Measurements from ENCODE around the gene ANTXR1. TPM values are rescaled to one million over a fixed set of nuclear protein-coding genes. Genes with fewer than 3 reads are reported as not detected.

The ANTXR1 gene
- total RNA-seq, 1 experiment from 2014 or later: 51.6 TPM

DNA sequence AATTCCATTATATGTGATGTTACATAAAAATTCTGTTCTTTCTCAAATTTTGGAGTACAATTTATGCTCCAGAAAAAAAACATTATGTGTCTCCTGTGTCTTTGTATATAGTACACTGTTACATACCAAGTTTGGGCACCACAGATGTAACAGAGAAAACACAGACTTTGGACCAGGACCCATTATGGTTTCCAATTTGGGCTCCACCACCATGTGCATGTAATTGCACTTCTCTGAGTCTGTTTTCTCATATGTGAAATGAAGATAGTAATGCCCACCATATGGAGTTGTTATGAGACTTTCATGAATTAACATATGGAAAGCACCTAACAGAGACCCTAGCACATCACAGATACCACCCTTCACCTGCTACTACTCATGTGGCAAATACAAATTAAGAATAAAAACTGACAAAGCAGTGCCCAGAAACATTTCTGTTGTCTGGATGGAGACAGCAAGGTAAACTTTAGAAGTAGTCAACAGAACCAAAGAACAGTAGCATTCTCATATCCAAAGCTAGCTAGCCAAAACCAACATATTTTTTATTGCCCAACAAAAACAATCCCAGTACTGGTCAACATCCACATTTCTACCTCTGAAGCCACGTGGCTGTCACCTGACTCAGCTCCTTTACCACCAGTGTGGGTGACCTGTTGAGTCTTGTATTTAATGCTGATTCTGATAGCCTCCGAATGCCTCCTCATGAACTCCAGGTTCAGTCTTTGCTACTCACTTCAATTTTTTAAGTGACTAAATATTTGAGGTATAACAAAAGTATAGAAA, 42.9 kb downstream of the ANTXR1 start:
- in situ Hi-C loops (cut with HindIII; ENCODE audit: low pct_unique_long_range_greater_than_20kb, low sequenced_read_pairs): no loop called here
- DNase-seq (ENCODE audit: low read depth, low spot score): no peak

DNA sequence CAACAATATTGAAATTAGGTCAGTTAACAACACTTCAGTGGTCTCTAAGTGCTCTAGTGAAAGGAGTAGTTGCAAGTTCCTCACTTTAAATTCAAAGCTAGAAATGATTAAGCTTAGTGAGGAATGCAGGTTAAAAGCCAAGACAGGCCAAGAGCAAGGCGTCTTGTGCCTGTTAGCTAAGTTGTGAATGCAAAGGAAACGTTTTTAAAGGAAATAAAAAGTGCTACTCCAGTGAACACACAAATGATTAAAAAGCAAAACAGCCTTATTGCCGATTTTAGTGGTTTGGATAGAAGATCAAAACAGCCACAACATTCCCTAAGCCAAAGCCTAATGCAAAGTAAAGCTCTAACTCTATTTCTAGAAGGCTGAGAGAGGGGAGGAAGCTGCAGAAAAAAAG, 44.7 kb downstream of the ANTXR1 start:
- in situ Hi-C loops (cut with HindIII; ENCODE audit: low pct_unique_long_range_greater_than_20kb, low sequenced_read_pairs): no loop called here

GRCh38 chr2:69059731-69060290, 46.8 kb downstream of the ANTXR1 start:
- no peak for DNase-seq (ENCODE audit: low read depth, low spot score)
- in situ Hi-C loops (cut with HindIII; ENCODE audit: low pct_unique_long_range_greater_than_20kb, low sequenced_read_pairs): no loop called here

More for the DNA sequence above, 44.7 kb downstream of the ANTXR1 start:
- no peak for DNase-seq (ENCODE audit: low read depth, low spot score)

DNA sequence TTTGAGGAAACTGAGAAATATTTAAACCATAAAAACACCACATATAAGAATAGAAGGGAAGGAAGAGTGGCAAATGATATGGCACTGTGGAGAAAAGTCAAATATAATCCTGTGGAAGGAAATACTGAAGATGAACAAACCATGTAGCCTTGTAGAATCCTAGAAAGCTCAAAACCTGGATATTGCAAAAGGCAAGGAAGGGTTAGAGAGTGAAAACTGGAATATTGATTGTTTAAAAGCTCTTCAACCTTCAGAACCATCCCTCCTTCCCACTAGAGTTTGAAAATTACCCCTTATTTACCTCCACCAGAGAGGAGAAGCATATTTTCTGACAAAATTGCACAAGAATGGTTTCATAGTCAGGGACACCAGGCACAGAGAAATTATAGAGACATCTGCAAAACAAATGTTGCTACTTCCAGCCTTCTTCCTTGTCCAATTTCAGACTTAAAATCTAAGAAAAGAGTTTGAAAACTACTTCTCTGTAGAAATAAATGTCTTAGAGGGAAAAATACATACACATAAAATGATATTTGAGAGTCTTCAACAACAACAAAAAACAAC, 48.0 kb downstream of the ANTXR1 start:
- in situ Hi-C loops (cut with HindIII; ENCODE audit: low pct_unique_long_range_greater_than_20kb, low sequenced_read_pairs): no loop called here

DNA sequence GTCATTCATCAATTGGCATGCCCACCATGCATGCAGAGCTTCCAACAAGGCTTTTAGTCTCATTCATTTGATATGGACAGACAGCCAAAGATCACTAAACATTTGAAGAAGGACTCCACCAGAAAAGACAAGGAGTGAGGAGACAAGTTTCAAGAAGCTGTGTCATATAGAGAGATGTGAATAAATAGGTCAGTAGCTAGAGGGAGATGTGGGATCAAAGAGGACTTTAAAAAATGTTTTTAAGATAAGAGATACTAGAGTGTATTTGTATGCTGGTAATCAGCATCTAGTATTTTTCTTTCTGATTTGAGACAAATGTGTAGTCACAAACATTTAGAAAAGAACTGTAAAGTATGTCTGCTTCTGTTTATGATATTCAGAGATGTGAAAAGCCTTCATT, 48.5 kb downstream of the ANTXR1 start:
- DNase-seq (ENCODE audit: low read depth, low spot score): no peak
- in situ Hi-C loops (cut with HindIII; ENCODE audit: low pct_unique_long_range_greater_than_20kb, low sequenced_read_pairs): no loop called here

More for the DNA sequence above, 48.0 kb downstream of the ANTXR1 start:
- no peak for DNase-seq (ENCODE audit: low read depth, low spot score)

- DNase-seq (ENCODE audit: low read depth, low spot score): no peak
- in situ Hi-C loops (cut with HindIII; ENCODE audit: low pct_unique_long_range_greater_than_20kb, low sequenced_read_pairs): no loop called here
Measured at GRCh38 chr2:69062307-69062962, 49.5 kb downstream of the ANTXR1 start.

DNA sequence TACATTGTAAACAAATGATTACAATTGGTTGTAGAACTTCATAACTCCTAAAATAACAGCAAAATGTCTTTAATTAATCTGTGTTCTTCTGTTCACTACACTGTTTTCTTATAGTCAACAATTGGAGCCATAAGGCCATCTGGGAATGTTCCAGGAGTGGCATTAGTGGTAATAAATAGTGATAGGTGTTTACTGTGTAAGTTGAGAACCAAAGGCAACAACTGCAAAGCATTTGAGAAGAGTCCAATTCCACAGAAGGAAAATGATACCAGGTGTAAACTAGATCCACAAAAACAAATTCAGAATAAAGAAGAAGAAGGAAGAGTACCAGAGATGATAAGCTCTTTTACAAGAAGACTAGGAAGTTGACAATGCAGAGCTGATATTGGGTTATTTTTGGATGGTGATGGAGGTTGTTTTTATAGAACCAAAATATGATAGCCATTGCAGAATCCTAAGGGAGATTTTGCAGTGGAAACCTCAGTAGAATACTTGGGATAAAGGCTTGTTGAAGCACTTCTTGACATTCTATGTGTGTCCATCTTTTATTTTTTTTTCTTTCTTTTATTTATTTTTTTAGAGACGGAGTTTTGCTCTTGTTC, 52.9 kb downstream of the ANTXR1 start:
- in situ Hi-C loops (cut with HindIII; ENCODE audit: low pct_unique_long_range_greater_than_20kb, low sequenced_read_pairs): no loop called here
- DNase-seq (ENCODE audit: low read depth, low spot score): no peak

- no peak for DNase-seq (ENCODE audit: low read depth, low spot score)
- in situ Hi-C loops (cut with HindIII; ENCODE audit: low pct_unique_long_range_greater_than_20kb, low sequenced_read_pairs): no loop called here
Measured at GRCh38 chr2:69067026-69067630, 54.1 kb downstream of the ANTXR1 start.

DNA sequence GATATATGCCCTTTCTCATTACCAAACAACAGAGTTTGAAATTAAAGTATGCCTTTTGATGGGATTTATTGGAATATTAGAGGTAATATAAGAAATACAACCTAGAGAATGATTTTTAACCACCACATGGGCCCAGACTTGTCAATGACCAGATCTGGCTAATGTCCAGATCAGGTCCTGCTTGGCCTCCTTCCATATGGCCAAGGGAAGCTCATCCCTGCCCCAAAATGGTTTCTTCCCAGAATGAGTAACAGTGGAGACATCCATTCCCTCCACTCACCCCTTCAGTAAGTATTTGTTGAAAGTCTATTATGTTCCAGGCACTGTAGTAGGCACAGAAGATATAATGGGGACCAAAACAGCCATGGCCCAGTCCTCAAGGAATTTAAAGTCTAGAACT, 54.9 kb downstream of the ANTXR1 start:
- in situ Hi-C loops (cut with HindIII; ENCODE audit: low pct_unique_long_range_greater_than_20kb, low sequenced_read_pairs): no loop called here
- no peak for DNase-seq (ENCODE audit: low read depth, low spot score)

- DNase-seq (ENCODE audit: low read depth, low spot score): no peak
- in situ Hi-C loops (cut with HindIII; ENCODE audit: low pct_unique_long_range_greater_than_20kb, low sequenced_read_pairs): no loop called here
Measured at GRCh38 chr2:69070969-69071368, 58.0 kb downstream of the ANTXR1 start.

DNA sequence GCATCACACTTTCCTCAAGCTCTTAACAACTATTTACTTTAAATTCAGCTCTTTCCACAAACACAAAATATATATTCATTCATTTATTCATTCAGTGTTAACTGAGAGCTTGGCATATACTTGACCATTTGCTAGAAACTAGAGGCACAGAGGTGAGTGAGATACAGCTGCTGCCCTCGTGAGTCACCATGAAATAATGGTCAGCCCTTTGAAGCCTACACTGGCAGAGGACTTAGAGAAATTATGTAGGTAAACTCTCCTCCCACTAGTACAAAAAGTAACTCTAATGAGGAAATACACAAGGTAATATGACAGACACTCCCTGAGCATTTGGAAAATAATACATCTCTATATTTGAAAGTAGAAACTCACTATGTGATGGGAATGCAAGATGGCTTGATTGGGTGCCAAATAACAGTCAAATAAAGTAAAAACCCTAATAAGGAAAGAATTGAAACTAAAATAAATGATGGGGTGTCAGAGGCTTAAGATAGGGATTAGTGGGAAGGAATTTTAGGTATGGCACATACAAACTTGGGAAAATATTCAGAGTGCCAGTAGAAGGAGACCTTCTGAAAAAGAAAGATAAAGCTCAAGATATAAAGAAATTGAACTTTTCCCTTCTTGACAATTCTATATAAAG, 61.1 kb downstream of the ANTXR1 start:
- no peak for DNase-seq (ENCODE audit: low read depth, low spot score)
- in situ Hi-C loops (cut with HindIII; ENCODE audit: low pct_unique_long_range_greater_than_20kb, low sequenced_read_pairs): no loop called here

DNA sequence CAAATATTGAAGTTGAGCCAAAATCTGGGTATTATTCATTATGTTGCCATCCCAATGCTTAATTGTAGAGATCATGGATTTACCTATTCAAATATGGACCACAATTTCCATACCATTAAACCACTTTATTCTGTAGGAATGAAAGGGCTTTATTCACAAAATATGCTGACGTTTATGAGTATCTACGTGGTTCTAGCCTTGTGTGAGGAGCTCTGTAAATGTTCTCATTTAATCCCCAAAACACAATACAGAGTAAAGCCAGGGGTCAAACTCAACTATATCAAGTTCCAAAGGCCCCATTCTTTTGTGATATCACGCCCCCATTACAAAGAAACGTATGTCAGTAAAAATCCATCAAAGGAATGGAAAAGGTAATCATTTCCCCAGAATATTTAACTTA, 61.9 kb downstream of the ANTXR1 start:
- peak; percentile 52 for DNase-seq (ENCODE audit: low read depth, low spot score)
- in situ Hi-C loops (cut with HindIII; ENCODE audit: low pct_unique_long_range_greater_than_20kb, low sequenced_read_pairs): no loop called here

- in situ Hi-C loops (cut with HindIII; ENCODE audit: low pct_unique_long_range_greater_than_20kb, low sequenced_read_pairs): no loop called here
Measured at GRCh38 chr2:69075486-69075885, 62.5 kb downstream of the ANTXR1 start.

GRCh38 chr2:69076601-69077000, 63.6 kb downstream of the ANTXR1 start:
- in situ Hi-C loops (cut with HindIII; ENCODE audit: low pct_unique_long_range_greater_than_20kb, low sequenced_read_pairs): no loop called here
- no peak for DNase-seq (ENCODE audit: low read depth, low spot score)

More at GRCh38 chr2:69075486-69075885, 62.5 kb downstream of the ANTXR1 start:
- no peak for DNase-seq (ENCODE audit: low read depth, low spot score)

- DNase-seq (ENCODE audit: low read depth, low spot score): peak; percentile 93
- in situ Hi-C loops (cut with HindIII; ENCODE audit: low pct_unique_long_range_greater_than_20kb, low sequenced_read_pairs): no loop called here
Measured at GRCh38 chr2:69077252-69077950, 64.4 kb downstream of the ANTXR1 start.

GRCh38 chr2:69080071-69080470, 67.1 kb downstream of the ANTXR1 start:
- no peak for DNase-seq (ENCODE audit: low read depth, low spot score)

More at GRCh38 chr2:69080071-69080470, 67.1 kb downstream of the ANTXR1 start:
- in situ Hi-C loops (cut with HindIII; ENCODE audit: low pct_unique_long_range_greater_than_20kb, low sequenced_read_pairs): no loop called here

All from SK-MEL-5 (cell line).